ENCODE results near the gene ADAMTS17. TPM values are rescaled to one million over a fixed set of nuclear protein-coding genes. Genes with fewer than 3 reads are reported as not detected.

Gene ADAMTS17
- total and polyA plus RNA-seq, 4 donors, result 0.28 to 46.9 (median 9.1) TPM

- Histone ChIP-seq H3K36me3 (ENCODE audit: control insufficient read depth in 4 of 4, insufficient read depth in 3 of 4, low read depth in 1 of 4, low read length in 3 of 4) (no peaks in the 10 kb centered on the region), H3K9me3 (ENCODE audit: control insufficient read depth in 4 of 4, low read length in 3 of 4) (no peaks in the 10 kb centered on the region), H3K27me3 (ENCODE audit: control insufficient read depth in 4 of 4, insufficient read depth in 4 of 4, low read length in 3 of 4) (peaks cover 0 to 6% (median 0%) of the 10 kb centered on the region in 4 donors), H3K4me3 (ENCODE audit: low read depth in 1 of 3, low read length in 3 of 3) (no peak overlapping the region), H3K9ac (ENCODE audit: low read depth in 1 of 2, low read length in 2 of 2) (no peak overlapping the region), H3K4me1 (ENCODE audit: control insufficient read depth in 4 of 4, insufficient read depth in 4 of 4, low read length in 3 of 4) (no peaks in the 10 kb centered on the region), H3K27ac (ENCODE audit: low read depth in 1 of 2, low read length in 2 of 2) (no peak overlapping the region)
- DNase-seq (ENCODE audit: low spot score), result no peak
- 98% methylated on average over 1 of the region's 1 CpG for WGBS
- TF ChIP-seq ZBTB33 (IDR thresholded peaks at IDR 0.05) (no peak), JUND (IDR thresholded peaks at IDR 0.05) (no peak), HNF4A (conservative IDR thresholded peaks at IDR 0.05) (no peak), RAD21 (IDR thresholded peaks at IDR 0.05) (no peak), MAX (IDR thresholded peaks at IDR 0.05) (no peak), GABPA (IDR thresholded peaks at IDR 0.05 in 1 of 2, conservative IDR thresholded peaks at IDR 0.05 in 1 of 2) (no peak), TAF1 (conservative IDR thresholded peaks at IDR 0.05) (no peak), FOXA1 (IDR thresholded peaks at IDR 0.05) (no peak), RXRA (IDR thresholded peaks at IDR 0.05) (no peak), ATF3 (IDR thresholded peaks at IDR 0.05) (no peak), YY1 (IDR thresholded peaks at IDR 0.05) (no peak), EGR1 (IDR thresholded peaks at IDR 0.05; ENCODE audit: low read depth in 2 of 2) (no peak), CTCF (IDR thresholded peaks at IDR 0.05; ENCODE audit: low read depth, low read length, missing input control) (no peak), HNF4G (IDR thresholded peaks at IDR 0.05) (no peak), REST (IDR thresholded peaks at IDR 0.05) (no peak), NR2F2 (IDR thresholded peaks at IDR 0.05) (no peak)
These were observed 386.6 kb downstream of the ADAMTS17 start for GRCh38 chr15:99955181-99955525.
